Astrocyte (in vitro differentiated cells and primary cell): ENCODE measurements around the gene NT5C1B. TPM values are rescaled to one million over a fixed set of nuclear protein-coding genes. Genes with fewer than 3 reads are reported as not detected.

Experiments used
- DNase-seq: peaks from one replicate; pipeline ENCODE4 v3.0.0-alpha.2; 2010; ENCODE audit warnings: low read depth
- FAIRE-seq: peaks from 2 replicates; lab custom pipeline; 2011; peaks lifted over from hg19 to GRCh38; lab: Jason Lieb, UNC
- H2AFZ ChIP-seq: 2 replicates; pipeline ENCODE4 v1.6.0; 2012; ENCODE audit warnings: low read depth, low read length, inconsistent platforms
- H3K27ac ChIP-seq: 2 replicates; pipeline ENCODE4 v1.5.1; 2011; ENCODE audit warnings: low read depth, low read length, inconsistent platforms
- H3K27me3 ChIP-seq: 2 replicates; pipeline ENCODE4 v1.6.0; 2011; ENCODE audit warnings: low read length, inconsistent platforms; ENCODE audit not compliant: insufficient read depth
- H3K36me3 ChIP-seq: 2 replicates; pipeline ENCODE4 v1.5.1; 2011; ENCODE audit warnings: low read length, inconsistent platforms; ENCODE audit not compliant: insufficient read depth
- H3K4me1 ChIP-seq: 2 replicates; pipeline ENCODE4 v1.5.1; 2011; ENCODE audit warnings: low read length, inconsistent platforms; ENCODE audit not compliant: insufficient read depth
- H3K4me2 ChIP-seq: 2 replicates; pipeline ENCODE4 v1.6.0; 2012; ENCODE audit warnings: low read length, inconsistent platforms
- H3K4me3 ChIP-seq: 2 replicates; pipeline ENCODE4 v1.5.1; 2011; ENCODE audit warnings: low read depth, mild to moderate bottlenecking, low read length, inconsistent platforms; ENCODE audit not compliant: insufficient read depth
- H3K79me2 ChIP-seq: 2 replicates; pipeline ENCODE4 v1.6.0; 2012; ENCODE audit warnings: mild to moderate bottlenecking, low read length, inconsistent platforms; ENCODE audit not compliant: insufficient read depth
- H3K9ac ChIP-seq: 2 replicates; pipeline ENCODE4 v1.6.0; 2012; ENCODE audit warnings: mild to moderate bottlenecking, low read length, inconsistent platforms
- H3K9me3 ChIP-seq: 2 replicates; pipeline ENCODE4 v1.5.1; 2012; ENCODE audit warnings: low read depth, mild to moderate bottlenecking, low read length, inconsistent platforms; ENCODE audit not compliant: insufficient read depth
- H4K20me1 ChIP-seq: 2 replicates; pipeline ENCODE4 v1.6.0; 2012; ENCODE audit warnings: low read length, inconsistent platforms; ENCODE audit not compliant: insufficient read depth
- H3K27ac Mint-ChIP-seq: one replicate; pipeline ENCODE4 v1.8.0; 2021; ENCODE audit warnings: mild to moderate bottlenecking, mixed read lengths; ENCODE audit not compliant: unreplicated experiment
- H3K27me3 Mint-ChIP-seq: one replicate; pipeline ENCODE4 v1.8.0; 2021; ENCODE audit warnings: low read depth, mixed read lengths; ENCODE audit not compliant: unreplicated experiment
- H3K36me3 Mint-ChIP-seq: one replicate; pipeline ENCODE4 v1.8.0; 2021; ENCODE audit warnings: low read depth, mixed read lengths; ENCODE audit not compliant: unreplicated experiment
- H3K4me1 Mint-ChIP-seq: one replicate; pipeline ENCODE4 v1.8.0; 2021; ENCODE audit warnings: low read depth, mixed read lengths; ENCODE audit not compliant: unreplicated experiment
- H3K4me3 Mint-ChIP-seq: one replicate; pipeline ENCODE4 v1.8.0; 2021; ENCODE audit warnings: mild to moderate bottlenecking, moderate library complexity, mixed read lengths; ENCODE audit not compliant: unreplicated experiment
- H3K9me3 Mint-ChIP-seq: one replicate; pipeline ENCODE4 v1.8.0; 2021; ENCODE audit warnings: mild to moderate bottlenecking, mixed read lengths; ENCODE audit not compliant: unreplicated experiment
- CTCF ChIP-seq: IDR thresholded peaks from 2 replicates; pipeline ENCODE4 v1.5.1; 2011; ENCODE audit warnings: low read depth, mild to moderate bottlenecking, inconsistent platforms, low read length, moderate library complexity; ENCODE audit not compliant: insufficient read depth
- EZH2 ChIP-seq: IDR thresholded peaks from 2 replicates; pipeline ENCODE4 v1.6.1; 2012; ENCODE audit warnings: mild to moderate bottlenecking, low read length, inconsistent platforms; ENCODE audit not compliant: insufficient read depth
- total RNA-seq: library from RNA; stranded (reverse); gene quantifications from 2 replicates; pipeline ENCODE4 v1.2.1, GENCODE V29; 2021

The NT5C1B gene
- total RNA-seq, 1 donor from 2014 or later: not detected

- Mint-ChIP-seq H3K4me1 (no peaks in the 10 kb centered on the region), H3K4me3 (no peak overlapping the region), H3K27me3 (no peaks in the 10 kb centered on the region), H3K27ac (no peak overlapping the region), H3K36me3 (no peaks in the 10 kb centered on the region), H3K9me3 (peaks cover 10% of the 10 kb centered on the region)
- H3K4me3 ChIP-seq: no peak overlapping the region
- H3K9ac ChIP-seq: no peak overlapping the region
- H3K36me3 ChIP-seq: no peaks in the 10 kb centered on the region
- no peaks in the 10 kb centered on the region for H3K27me3 ChIP-seq
- no peaks in the 10 kb centered on the region for H3K9me3 ChIP-seq
- DNase-seq (no peak), FAIRE-seq (no peak)
- no peak overlapping the region for H2AFZ ChIP-seq
- no peak for TF ChIP-seq EZH2
- no peak for TF ChIP-seq CTCF
- H3K4me1 ChIP-seq: no peaks in the 10 kb centered on the region
- H3K4me2 ChIP-seq: no peak overlapping the region
- no peaks in the 10 kb centered on the region for H4K20me1 ChIP-seq
- H3K79me2 ChIP-seq: no peaks in the 10 kb centered on the region
- H3K27ac ChIP-seq: no peak overlapping the region
Measured at GRCh38 chr2:18578033-18578432, 11.3 kb downstream of the NT5C1B start.

- Histone ChIP-seq H3K9me3 (no peaks in the 10 kb centered on the region), H3K4me3 (no peak overlapping the region), H3K9ac (no peak overlapping the region), H4K20me1 (no peaks in the 10 kb centered on the region), H3K4me2 (no peak overlapping the region), H3K79me2 (no peaks in the 10 kb centered on the region), H2AFZ (no peak overlapping the region), H3K27me3 (no peaks in the 10 kb centered on the region), H3K27ac (no peak overlapping the region), H3K36me3 (no peaks in the 10 kb centered on the region), H3K4me1 (no peaks in the 10 kb centered on the region)
- DNase-seq (no peak), FAIRE-seq (no peak)
- no peaks in the 10 kb centered on the region for H3K4me1 Mint-ChIP-seq
- TF ChIP-seq CTCF: no peak
- no peak for TF ChIP-seq EZH2
- H3K36me3 Mint-ChIP-seq: no peaks in the 10 kb centered on the region
- no peaks in the 10 kb centered on the region for H3K27me3 Mint-ChIP-seq
- peaks cover 7% of the 10 kb centered on the region for H3K9me3 Mint-ChIP-seq
- no peak overlapping the region for H3K4me3 Mint-ChIP-seq
- no peak overlapping the region for H3K27ac Mint-ChIP-seq
Measured at GRCh38 chr2:18566145-18566769, 23.1 kb downstream of the NT5C1B start.

GRCh38 chr2:18560797-18561085, 28.6 kb downstream of the NT5C1B start:
- no peak for DNase-seq
- Mint-ChIP-seq H3K27ac (peak overlapping the region; percentile 86), H3K4me1 (peaks cover 14% of the 10 kb centered on the region), H3K36me3 (no peaks in the 10 kb centered on the region), H3K27me3 (no peaks in the 10 kb centered on the region), H3K9me3 (peaks cover 6% of the 10 kb centered on the region), H3K4me3 (peak overlapping the region; percentile 92)
- H2AFZ ChIP-seq: peak overlapping the region; percentile 97
- peak; percentile 32 for FAIRE-seq
- H3K27ac ChIP-seq: peak overlapping the region; percentile 84
- H3K9me3 ChIP-seq: no peaks in the 10 kb centered on the region
- no peaks in the 10 kb centered on the region for H3K27me3 ChIP-seq
- H4K20me1 ChIP-seq: no peaks in the 10 kb centered on the region
- H3K36me3 ChIP-seq: no peaks in the 10 kb centered on the region
- H3K79me2 ChIP-seq: peaks cover 26% of the 10 kb centered on the region
- peak overlapping the region; percentile 89 for H3K4me2 ChIP-seq
- H3K4me1 ChIP-seq: peaks cover 12% of the 10 kb centered on the region
- no peak for TF ChIP-seq EZH2
- TF ChIP-seq CTCF: no peak
- H3K4me3 ChIP-seq: peak overlapping the region; percentile 82
- peak overlapping the region; percentile 91 for H3K9ac ChIP-seq
